ENCODE measurements around the gene ZFHX3.

DNA sequence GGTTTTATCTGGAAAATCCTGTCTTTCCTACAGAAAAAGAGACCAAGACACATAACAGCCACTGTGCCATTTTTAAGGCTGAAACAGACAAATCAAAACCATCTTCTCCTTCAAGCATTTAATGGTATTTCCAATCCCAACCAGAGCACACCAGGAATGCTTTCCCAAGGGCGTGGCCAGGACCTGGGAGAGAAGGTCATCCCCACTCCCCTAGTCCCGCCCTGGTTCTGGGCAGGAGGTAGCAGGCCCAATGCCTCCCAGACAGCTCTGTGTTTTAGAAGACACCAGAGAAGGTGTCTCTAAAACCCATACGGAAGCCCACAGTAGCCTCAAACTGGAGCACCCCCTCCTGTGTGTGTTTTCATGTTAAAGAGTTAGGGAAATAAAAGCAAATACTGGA lies 214.4 kb downstream of the ZFHX3 start:
- TF ChIP-seq, protein P1, sequence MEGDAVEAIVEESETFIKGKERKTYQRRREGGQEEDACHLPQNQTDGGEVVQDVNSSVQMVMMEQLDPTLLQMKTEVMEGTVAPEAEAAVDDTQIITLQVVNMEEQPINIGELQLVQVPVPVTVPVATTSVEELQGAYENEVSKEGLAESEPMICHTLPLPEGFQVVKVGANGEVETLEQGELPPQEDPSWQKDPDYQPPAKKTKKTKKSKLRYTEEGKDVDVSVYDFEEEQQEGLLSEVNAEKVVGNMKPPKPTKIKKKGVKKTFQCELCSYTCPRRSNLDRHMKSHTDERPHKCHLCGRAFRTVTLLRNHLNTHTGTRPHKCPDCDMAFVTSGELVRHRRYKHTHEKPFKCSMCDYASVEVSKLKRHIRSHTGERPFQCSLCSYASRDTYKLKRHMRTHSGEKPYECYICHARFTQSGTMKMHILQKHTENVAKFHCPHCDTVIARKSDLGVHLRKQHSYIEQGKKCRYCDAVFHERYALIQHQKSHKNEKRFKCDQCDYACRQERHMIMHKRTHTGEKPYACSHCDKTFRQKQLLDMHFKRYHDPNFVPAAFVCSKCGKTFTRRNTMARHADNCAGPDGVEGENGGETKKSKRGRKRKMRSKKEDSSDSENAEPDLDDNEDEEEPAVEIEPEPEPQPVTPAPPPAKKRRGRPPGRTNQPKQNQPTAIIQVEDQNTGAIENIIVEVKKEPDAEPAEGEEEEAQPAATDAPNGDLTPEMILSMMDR (IDR thresholded peaks at IDR 0.05), result no peak
- no peak for TF ChIP-seq EZH2 (IDR thresholded peaks at IDR 0.05; ENCODE audit: borderline replicate concordance, insufficient read depth, low read depth, low read length, poor library complexity, severe bottlenecking)

All from B cell (primary cell).